GM18499 (cell line): ENCODE results near the gene TRPC1.
A peak's percentile ranks its signal among the peaks of the same experiment; 100 is the strongest.
"Not testable (repeated sequence)": the region's sequence is repeated elsewhere in the genome, so short reads cannot be mapped to it uniquely, and the experiment has no call there.

Experiments
- ATAC-seq: cut with Tn5 transposase; IDR thresholded peaks from one replicate; pipeline ENCODE4 v1.9.1; 2021; ENCODE audit warnings: moderate number of reproducible peaks; ENCODE audit not compliant: insufficient read depth, unreplicated experiment

TRPC1 gene

DNA sequence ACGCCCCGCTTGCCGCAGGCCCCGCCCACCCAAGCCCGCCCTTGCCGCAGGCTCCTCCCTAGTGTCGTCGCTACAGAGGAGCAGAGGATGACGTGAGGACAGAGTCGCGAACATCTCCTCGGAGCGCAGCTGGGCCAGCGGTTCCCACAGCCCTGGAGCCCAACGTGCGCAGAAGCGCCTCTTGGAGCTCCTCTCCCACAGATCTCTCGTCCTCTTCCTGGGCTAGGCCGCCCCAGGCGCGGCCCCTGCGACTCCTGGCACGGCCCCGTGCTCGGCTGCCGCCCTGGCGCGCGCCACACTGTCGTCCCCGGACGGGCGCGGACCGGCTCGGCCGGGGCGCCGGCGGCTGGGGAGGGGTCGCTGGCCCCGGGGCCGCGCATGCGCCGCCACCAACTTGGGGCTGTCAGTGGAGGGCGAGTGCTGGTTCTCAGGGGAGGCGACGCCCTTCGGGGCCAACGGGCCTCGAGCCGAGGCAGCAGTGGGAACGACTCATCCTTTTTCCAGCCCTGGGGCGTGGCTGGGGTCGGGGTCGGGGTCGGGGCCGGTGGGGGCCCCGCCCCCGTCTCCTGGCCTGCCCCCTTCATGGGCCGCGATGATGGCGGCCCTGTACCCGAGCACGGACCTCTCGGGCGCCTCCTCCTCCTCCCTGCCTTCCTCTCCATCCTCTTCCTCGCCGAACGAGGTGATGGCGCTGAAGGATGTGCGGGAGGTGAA lies at the start of gene TRPC1:
Gene TRPC1 (plus strand): TSS at position 67 of the 714 bp plus-strand sequence. CDS start 526 bp downstream, at position 593.
- peak; percentile 70 for ATAC-seq

DNA sequence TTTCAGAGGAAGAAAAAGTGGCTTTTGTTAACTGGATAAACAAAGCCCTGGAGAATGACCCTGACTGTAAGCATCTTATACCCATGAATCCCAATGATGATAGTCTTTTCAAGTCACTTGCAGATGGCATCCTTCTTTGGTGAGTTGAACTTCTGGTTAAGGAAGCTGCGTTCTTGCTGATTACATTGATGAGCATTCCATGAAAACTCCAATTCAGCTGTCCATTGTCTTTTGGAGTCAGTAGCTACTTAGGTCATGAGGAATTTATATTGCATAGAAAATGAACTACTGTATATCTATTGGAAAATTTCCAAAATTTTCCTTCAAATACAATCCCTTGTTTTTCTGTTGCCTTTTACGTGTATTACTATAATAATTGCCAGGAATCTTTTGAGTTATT lies 47.7 kb upstream of the TRPC1 start:
- no peak for ATAC-seq

DNA sequence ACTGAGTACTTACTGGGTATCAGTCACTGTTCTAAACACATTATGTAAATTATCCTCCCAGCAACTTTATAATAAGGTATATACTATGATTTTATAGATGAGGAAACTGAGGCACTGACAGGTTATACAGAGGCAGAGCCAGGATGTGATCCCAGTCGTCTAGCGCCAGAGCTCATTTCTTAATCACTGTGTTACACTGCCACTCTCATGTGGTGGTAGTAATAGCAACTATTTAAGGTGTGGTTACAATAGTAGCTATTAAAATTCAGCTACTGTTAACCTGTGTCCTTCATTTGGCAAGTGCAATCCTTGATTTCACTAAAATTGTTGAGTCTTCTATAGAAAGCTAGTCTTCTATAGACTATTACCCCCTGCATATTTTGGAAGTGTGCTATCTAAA lies 43.1 kb upstream of the TRPC1 start:
- ATAC-seq = no peak

DNA sequence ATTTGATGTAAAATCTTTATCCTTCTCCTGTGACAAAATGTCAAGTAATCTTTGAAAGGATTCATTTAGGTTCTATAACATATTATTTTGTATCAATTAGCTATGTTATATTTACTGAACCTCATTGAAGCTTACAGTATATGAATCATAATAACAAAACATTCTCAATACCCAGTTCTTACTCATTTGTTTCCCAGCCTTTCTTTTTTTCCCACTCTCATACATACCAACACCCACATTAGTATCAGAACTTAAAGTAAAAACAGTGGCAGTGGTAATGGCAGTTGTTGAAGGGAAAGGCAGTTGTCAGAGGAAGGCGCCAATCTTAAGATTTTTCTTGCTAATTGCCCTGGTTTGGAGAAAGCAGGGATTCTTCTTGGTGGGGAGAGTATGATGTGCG lies 33.2 kb upstream of the TRPC1 start:
- ATAC-seq = no peak

DNA sequence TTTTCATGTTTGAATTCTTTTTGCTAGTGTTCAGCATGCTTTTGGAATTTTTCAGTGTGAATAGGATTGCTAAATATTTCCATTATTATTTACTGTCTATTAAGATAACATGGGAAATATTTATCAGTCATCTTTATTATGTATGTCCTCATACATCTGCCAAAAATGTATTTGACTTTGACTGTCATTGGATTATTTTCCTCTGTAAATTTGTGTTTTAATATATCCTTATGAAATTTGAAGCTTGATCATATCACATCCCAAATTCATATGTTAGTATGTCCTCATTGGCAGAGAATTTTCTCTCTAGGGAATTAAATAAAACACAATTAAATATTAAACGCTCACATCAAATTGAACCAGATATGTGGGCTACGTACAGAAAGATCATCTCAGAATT lies 32.3 kb upstream of the TRPC1 start:
- no peak for ATAC-seq

DNA sequence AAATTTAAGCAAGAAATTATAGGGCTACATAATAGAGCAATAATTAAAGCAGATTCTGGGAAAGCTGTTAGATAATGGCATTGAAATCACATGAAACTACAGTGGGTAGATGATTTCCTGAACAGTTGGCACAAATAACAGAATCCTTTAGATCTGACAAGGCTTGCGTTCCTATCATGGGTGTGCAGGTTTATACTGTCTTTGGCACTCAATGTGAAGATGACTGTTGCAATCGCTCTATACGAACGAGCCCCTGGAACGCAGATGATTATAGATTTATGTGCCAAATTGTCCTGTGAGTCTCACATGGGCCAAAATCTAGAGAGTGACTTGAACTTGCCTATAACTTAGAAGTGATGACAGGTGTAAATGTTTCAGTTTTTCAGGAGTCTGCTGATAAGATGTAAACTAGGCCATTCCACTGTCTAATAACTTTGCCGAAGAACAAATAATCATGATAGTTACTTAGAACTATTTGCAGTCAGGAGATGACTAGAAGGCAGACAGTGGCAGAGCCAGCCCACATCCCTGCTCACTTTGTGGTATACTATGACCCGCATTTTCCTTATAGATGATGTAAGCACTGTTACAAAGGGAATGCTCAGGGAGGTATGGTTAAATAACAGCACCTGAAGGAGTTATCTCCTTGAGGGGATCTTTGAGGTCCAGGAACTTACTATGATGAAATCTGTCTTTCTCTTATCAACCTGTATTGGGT lies 30.5 kb upstream of the TRPC1 start:
- ATAC-seq = no peak

DNA sequence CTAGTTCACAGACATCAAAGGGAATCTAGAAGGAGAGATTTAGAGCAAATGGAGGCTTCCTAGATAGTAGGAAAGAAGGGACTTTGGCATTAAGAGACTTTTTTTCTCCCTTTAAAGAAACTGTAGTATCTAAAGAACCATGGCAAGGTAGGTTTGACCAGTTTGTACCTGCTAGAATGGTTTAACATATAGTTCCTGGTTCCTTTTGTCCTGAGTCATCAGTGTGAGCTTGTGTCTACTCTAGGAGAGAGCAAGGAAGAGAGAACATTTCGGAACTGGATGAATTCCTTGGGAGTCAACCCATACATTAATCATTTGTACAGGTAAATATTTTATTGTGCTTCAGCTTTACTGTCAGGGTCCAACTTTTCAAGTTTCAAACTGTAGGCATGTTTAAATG lies 29.6 kb upstream of the TRPC1 start:
- no peak for ATAC-seq

DNA sequence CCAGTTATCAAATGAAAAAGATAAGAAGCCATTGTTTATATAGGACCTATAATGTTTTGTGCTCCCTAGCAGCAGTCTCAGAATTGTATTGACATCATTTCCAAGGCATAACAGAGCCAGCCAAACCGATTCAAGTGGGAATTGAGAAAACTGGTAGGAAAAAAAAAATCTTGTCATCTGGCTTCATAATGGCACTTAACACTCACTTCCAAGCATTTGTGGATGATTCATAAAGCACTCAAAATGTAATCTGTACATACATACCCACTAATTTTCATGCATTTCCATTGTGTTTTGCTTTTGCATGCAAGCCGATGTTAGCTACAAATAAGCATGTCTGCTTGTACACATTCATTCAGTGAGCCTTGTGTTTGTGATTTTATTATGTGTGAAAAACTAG lies 18.6 kb upstream of the TRPC1 start:
- ATAC-seq = no peak

DNA sequence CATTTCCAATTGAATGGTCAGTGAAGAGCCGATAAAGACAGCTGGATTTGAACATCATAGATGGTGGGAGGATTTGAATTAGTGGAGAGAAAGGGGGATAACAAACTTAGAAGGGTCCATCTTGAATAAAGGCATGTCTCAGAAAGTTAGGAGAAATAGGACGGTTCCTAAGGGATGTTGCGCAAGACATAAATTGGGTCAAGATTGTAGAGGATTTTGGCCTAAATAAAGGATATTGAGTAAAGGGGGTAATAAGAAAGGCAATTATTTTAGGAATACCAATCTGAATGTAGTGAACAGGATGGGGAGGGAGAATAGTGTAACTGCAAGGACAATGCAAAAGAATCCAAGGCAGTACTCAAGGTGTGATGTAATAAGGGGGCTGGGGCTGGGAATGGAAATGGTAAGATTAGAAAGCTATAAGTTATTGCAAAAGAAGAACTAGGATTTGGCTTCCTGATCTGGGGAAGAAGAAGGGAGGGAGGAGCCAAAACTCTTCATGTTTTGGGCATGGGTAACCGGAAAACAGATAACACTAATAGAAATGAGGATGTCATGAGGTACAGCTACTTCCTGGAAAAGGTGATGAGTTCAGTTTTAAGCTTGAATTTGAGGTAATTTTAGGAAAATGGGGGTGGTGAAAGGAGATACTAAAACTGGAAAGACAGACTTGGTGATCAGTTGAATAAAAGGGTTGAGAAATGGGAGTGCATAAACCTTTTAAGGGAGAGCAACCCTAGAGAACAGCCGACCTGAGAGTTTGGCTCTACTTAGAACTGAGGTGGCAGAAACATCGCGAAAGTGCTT lies 17.3 kb upstream of the TRPC1 start:
- no peak for ATAC-seq

DNA sequence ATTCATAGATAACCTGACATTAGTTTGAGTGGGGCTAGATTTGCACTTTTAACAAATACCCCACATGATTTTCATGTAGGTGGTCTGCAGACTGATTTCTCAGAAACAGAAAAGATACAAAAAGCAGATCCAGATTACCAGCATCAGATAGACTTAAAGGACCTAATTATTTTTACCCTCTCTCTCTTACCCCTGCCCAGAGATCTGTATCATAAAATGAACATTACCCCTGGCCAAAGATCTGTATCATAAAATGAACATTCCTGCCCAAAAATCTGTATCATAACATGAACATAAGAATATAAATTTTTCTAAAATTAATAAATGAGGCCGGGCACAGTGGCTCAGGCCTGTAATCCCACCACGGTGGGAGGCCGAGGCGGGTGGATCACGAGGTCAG lies 14.6 kb upstream of the TRPC1 start:
- ATAC-seq = no peak

DNA sequence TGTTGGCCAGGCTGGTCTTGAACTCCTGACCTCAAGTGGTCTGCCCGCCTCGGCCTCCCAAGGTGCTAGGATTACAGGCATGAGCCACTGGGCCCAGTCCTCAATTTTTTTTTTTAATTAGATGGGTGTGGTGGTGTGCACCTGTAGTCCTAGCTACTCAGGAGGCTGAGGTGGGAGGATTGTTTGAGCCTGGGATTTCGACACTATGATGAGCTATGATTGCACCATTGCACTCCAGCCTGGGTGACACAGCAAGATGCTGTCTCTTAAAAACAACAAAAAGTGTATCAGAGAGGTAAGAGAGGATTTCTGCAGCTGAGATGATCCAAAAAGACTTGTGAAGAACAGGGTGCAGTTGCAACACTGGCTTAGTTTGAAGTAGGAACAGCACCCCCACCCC lies 9.0 kb upstream of the TRPC1 start:
- ATAC-seq = not testable (repeated sequence)

DNA sequence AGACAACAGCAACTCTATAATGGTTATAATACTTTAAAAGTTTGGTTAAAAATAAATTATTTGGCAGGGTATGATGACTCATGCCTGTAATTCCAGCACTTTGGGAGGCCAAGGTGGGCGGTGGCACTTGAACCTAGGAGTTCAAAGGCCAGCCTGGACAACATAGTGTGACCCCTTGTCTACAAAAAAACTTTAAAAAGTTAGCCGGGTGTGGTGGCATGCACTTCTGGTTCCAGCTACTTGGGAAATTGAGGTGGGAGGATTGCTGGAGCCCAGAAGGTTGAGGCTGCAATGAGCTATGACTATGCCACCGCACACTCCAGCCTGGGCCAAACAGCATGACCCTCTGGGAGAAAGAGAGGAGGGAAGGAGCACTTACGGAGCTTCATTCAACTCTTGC lies 7.7 kb upstream of the TRPC1 start:
- ATAC-seq = no peak

DNA sequence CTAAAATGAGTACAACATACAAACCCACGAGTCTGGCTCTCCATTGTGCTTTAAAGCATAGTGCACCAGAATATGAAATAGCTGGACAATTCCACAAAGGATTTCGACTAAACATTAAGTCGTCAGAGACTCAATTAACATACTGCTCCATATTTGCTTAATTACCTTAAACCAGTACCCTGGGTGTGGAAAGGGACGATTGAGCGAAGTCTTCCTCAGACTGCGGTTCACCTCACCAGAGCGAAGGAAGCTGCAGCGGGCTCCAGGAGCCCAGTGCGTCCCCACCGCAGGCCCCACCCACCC lies 218 bp upstream of the TRPC1 start:
- ATAC-seq = peak; percentile 20

DNA sequence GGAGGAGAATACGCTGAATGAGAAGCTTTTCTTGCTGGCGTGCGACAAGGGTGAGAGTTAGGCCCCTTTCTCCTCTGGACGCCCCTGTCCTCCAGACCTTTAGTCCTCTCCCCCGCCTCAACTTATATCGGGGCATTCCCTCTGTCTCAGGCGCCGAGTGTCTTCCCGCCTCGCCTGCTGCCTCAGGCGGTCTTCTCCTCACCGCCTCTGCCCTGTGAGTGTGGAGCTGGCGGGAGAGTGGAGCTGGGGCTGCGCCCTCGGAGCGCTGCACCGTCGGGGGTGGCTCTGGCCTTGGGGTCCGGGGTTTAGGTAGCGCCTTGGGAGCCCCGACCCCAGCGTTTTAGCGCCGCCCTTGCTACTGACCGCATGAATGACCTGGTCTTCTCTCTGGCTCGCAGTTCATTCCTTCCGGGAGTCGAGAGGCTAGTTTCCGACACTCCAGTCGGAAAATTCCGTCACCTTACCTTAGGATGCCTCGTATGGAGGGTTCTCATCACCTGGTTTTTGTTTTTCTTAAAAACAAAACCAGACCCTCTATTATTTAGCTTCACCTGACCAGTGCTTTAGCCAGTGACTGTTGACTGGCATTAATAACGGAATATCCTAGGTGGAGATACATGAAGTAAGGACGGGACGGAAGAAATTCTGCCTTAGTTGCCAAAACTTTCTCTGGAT lies 985 bp downstream of the TRPC1 start:
- ATAC-seq = no peak

DNA sequence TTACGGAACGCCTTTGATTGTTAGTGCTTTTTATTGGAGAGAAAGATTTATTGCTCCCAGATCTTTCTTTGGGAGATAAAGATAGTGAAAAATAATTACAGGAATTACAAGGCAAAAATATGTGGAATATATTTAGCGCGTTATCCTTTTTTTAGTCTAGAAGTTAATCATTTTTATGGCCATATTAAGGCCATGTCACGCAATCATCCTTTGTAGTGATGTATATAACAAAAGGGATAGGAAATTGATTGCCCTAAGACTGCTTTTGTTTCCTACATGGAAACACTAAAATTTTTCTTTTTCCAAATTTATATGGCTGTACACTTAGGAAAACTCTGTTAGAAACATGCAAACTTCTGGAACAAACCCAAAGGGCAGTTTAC lies 1.5 kb downstream of the TRPC1 start:
- ATAC-seq = no peak

DNA sequence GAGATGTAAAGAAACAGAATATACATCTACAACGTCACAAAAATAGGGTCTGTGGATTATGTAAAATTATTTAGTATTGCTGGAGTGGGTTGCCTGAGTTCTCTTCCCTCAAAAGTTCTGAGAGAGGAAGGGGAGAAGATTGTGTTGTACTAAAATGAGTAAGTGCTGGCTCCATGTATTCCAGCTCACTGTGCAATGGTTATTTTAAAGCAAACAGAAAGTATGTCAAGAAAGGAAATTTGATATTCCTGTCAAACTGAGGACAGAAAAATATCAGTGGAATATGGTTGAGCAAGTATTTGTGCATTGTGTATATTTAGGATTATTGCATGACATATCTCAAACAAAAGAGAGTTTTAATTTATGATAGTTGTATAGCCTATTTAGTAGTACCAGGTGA lies 2.2 kb downstream of the TRPC1 start:
- no peak for ATAC-seq

DNA sequence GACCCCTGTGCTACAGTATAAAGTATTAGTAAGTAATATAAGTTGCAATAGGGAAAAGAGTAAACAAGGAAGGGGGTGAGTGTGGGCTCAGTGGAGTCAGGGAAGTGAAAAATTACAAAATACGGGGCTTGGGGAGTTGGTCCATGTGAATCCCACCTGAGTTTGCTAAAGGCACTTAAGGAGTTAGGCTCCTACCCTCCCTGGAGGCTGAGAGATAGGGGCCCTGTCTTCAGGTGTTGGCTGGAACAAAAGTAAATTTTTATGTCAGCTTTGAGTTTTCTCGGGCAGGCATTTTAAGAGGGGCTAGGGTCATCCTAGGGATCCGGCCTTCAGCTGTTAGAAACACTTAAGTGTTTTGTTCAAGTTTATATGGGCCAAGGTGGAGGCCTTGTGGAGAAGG lies 8.2 kb downstream of the TRPC1 start:
- ATAC-seq = no peak

DNA sequence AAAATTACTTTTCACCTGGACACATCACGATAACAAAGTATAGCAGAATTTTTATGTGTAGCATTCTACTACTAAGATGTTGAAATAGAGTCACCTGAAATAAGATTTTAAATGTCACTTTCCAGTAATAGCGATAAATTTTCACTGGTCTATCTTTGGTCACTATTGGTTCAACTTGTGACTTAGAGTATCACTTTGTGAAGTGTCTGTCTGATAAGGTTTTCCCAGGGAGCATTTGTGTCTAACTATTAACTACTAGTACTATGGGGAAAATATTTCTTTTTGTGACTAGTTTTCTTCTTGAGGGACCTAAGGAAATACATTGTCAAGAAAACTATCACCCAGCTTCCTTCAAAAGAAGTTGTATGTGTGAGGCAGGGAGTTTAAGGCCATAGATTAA lies 11.0 kb downstream of the TRPC1 start:
- ATAC-seq = no peak

DNA sequence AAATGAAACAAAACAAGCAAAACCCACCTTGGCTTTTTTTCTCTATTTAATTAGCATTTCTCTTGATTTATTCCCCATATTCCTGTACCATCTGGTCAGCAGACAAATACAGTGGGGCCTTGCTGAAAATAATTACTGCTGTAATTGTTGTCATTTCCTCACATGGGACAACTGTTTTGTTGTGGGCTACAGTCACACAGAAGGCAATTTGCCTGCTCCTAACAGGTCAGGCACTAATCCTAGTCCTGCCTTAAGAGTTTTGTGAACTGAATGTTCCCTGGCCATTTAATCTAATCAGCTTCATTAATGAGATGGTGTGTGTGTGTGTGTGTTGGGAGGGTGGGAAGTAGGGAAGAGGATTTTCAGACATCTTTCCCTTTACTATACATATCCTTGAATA lies 11.6 kb downstream of the TRPC1 start:
- ATAC-seq = no peak

DNA sequence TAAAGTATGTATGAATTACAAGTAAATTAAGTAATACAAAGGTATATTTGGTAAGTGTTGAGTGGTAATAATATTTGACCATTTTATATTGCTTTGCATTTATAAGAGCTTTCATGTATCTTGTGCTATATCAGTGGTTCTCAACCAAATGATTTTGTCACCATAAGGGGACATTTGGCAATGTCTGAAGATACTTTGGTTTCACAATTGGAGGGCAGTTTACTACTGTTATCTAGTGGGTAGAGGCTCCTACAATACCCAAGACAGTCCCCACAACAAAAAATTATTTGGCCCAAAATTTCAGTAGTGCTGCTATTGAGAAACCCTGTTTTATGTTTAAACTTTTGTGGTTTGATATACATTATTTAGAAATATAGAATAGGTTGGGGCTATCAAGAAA lies 14.6 kb downstream of the TRPC1 start:
- ATAC-seq = no peak

DNA sequence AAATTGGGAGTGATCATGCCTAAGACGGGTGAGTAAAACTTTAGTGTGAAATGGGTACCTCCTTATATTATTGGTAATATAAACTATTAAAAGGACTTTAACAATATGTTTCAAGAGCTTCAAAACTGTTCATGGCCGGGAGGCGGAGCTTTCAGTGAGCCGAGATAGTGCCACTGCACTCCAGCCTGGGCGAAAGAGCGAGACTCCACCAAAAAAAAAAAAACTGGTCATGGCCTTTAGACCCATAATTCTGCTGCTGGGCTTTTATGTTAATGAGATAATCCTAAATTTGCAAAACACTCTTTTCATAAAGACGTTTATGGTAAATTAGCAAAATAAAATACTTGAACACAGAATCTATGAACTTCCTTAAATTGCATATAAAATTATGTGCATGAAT lies 22.8 kb downstream of the TRPC1 start:
- no peak for ATAC-seq
